Fibroblast of mammary gland (primary cell): ENCODE results near the gene CTNND2.

Source experiments
- DNase-seq: peaks from one replicate; pipeline ENCODE4 v3.0.0-alpha.2; 2010; ENCODE audit warnings: low read depth
- H3K4me3 ChIP-seq: 2 replicates; pipeline ENCODE4 v1.5.1; 2011; ENCODE audit warnings: low read depth, mild to moderate bottlenecking, low read length, moderate library complexity; ENCODE audit not compliant: control insufficient read depth
- TF ChIP-seq, protein P1 (sequence below): conservative IDR thresholded peaks from 2 replicates; pipeline ENCODE4 v1.5.1; 2011; ENCODE audit warnings: low read depth, low read length, inconsistent platforms; ENCODE audit not compliant: control insufficient read depth, insufficient read depth

CTNND2 gene

DNA sequence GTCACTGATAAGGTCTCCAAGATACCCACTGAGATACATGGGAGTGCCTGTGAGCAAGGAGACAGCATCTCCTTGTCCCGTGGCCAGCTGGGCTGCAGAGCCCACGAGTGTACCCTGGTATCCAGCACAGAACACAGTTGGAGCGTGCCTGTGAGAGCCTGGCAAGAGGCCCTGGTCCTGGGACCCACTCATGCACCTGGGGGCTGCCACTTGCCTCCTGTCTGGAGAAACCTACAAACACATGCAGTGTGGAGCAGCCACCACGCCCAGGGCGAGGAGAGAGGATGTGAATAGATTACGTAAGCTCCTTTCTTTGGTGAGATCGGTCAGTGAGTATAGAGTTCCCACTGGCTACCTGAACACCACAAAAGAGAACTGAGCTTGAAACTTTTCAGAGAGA, 88.3 kb downstream of the CTNND2 start:
- DNase-seq: no peak
- no peak overlapping the region for H3K4me3 ChIP-seq
- TF ChIP-seq, protein P1, sequence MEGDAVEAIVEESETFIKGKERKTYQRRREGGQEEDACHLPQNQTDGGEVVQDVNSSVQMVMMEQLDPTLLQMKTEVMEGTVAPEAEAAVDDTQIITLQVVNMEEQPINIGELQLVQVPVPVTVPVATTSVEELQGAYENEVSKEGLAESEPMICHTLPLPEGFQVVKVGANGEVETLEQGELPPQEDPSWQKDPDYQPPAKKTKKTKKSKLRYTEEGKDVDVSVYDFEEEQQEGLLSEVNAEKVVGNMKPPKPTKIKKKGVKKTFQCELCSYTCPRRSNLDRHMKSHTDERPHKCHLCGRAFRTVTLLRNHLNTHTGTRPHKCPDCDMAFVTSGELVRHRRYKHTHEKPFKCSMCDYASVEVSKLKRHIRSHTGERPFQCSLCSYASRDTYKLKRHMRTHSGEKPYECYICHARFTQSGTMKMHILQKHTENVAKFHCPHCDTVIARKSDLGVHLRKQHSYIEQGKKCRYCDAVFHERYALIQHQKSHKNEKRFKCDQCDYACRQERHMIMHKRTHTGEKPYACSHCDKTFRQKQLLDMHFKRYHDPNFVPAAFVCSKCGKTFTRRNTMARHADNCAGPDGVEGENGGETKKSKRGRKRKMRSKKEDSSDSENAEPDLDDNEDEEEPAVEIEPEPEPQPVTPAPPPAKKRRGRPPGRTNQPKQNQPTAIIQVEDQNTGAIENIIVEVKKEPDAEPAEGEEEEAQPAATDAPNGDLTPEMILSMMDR: no peak

DNA sequence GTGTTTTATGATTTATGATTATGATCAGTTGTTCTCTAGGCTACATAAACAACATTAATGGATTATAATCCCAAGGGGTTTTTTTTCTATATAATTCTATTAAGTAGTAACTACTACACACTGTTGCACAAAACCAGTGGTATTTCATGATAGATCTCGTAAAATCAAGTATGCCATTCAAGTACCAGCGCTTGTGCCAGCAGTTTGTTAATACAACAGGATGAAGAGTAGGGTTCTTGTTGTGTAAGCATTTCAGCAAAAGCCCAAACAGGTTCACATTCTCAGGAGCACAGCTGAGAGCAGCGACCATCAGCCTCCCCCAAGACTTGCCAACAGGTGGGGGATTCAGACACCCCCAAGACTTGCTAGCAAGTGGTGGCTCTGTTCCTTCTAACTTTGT, 88.8 kb downstream of the CTNND2 start:
- no peak for DNase-seq
- TF ChIP-seq, protein P1: no peak
- no peak overlapping the region for H3K4me3 ChIP-seq

DNA sequence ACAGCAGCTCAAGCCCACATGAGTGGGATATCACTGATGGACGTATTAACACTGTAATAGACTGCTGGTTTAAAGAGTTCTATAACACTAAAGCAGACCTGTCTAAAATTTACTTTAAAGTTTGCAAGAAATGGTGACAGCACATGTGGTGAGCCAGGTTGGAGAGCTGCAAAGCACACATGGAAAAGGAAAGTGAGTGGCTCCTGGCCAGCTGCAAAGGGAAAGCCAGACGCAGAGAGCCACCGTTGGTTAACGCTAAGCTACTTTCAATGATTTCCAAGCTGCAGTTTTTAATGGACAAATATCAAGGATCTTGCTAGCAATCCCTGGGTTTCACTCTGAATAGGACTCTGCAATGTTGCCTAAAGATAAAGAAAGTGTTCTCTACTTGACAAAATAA, 89.9 kb downstream of the CTNND2 start:
- no peak for DNase-seq
- TF ChIP-seq, protein P1: no peak
- H3K4me3 ChIP-seq: no peak overlapping the region

DNA sequence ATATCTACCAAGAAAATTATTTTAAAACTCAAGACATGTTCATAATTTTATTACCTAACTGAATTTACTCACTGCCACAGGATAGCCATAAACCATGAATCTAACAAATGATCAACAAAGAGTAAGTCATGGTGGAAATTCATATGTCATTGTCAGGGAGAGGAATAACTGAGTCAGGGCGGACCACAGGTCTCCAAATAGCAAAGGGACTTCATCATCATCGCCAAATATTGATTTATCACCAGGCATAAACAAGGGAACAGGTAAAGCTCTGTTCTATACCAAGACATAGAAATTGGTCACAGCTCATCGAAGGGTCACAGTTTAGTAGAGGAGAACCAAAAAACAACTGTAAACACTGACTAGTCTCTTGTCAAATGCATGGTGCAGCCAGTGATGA, 94.8 kb downstream of the CTNND2 start:
- H3K4me3 ChIP-seq: no peak overlapping the region
- TF ChIP-seq, protein P1: no peak
- no peak for DNase-seq

DNA sequence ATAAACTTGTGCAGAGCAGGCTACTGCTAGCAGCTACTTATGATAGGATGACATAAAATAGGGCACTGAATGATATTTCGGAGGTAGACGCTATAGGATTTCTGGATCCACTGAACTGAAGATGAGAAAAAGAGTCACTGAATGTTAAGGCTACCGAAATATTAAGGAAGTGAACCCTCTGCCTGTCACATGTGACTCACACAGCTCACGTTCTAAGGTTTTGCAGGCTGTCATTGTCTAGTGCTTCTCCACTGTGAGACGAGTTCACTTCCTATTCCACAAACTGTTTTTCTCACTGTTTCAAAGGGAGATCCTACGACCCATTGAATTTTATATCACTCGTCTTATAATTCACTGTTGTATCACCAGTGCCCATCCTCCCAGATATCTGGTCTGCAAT, 100.8 kb downstream of the CTNND2 start:
- TF ChIP-seq, protein P1: no peak
- no peak for DNase-seq

DNA sequence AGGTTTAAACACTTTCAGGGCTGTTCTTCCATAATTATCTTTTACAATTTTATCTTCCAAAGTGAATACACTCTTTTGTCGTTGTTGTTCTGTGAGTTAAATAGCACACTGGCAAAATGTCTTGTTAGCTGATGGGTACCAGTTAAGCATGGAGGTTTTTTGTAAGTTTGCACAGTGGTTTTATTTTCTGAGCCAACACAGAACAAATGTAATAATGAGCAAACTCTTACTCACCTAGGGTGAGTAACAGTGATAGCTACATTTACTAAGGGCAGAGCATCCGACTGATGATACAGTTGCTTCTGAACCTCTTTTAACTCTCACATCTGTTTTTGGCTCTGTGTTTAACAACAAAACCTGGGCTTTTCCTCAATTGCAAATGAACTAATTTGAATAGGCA, 103.2 kb downstream of the CTNND2 start:
- DNase-seq: peak; percentile 0
- TF ChIP-seq, protein P1: no peak
- H3K4me3 ChIP-seq: no peak overlapping the region

More for the DNA sequence above, 100.8 kb downstream of the CTNND2 start:
- H3K4me3 ChIP-seq: no peak overlapping the region

DNA sequence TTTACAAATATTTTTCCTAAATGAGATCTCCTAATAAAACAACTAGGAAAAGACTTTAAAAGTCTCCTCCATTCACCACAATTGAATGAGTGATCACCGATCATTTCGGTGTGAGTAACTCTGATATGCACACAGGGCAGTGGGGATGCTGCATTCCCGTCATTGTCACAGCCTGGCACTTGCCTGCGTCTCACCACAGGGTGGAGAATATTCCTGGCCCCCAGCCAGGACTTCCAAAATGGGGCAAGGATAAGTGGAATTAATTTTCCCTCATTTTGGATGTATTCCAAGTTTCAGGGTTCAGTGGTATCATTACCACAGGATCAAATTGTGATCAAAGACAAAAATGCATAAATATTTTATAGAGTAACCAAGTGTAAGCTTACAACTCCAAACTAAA, 107.1 kb downstream of the CTNND2 start:
- TF ChIP-seq, protein P1: no peak
- H3K4me3 ChIP-seq: no peak overlapping the region
- no peak for DNase-seq
